BLaER1 (cell line): ENCODE results near the gene G6PC2.

Source experiments
- H3K27ac ChIP-seq: shearing (Covaris generic); formaldehyde crosslinking; 2 replicates; pipeline ENCODE4 v1.8.1; 2022
- H3K27me3 ChIP-seq: shearing (Covaris generic); formaldehyde crosslinking; 2 replicates; pipeline ENCODE4 v1.8.1; 2022
- H3K36me3 ChIP-seq: shearing (Covaris generic); formaldehyde crosslinking; 2 replicates; pipeline ENCODE4 v1.8.1; 2022
- H3K4me1 ChIP-seq: shearing (Covaris generic); formaldehyde crosslinking; 2 replicates; pipeline ENCODE4 v1.8.1; 2022
- H3K4me2 ChIP-seq: shearing (Covaris generic); formaldehyde crosslinking; 2 replicates; pipeline ENCODE4 v1.8.1; 2022
- H3K4me3 ChIP-seq: shearing (Covaris generic); formaldehyde crosslinking; 2 replicates; pipeline ENCODE4 v1.8.1; 2022
- H3K9ac ChIP-seq: shearing (Covaris generic); formaldehyde crosslinking; 2 replicates; pipeline ENCODE4 v1.8.1; 2022
- H3K9me3 ChIP-seq: shearing (Covaris generic); formaldehyde crosslinking; 2 replicates; pipeline ENCODE4 v1.8.1; 2022
- H4K20me1 ChIP-seq: shearing (Covaris generic); formaldehyde crosslinking; 2 replicates; pipeline ENCODE4 v1.8.1; 2022
- Cebpa-rat ChIP-seq: shearing (Covaris generic); IDR thresholded peaks from 2 replicates; pipeline ENCODE4 v1.8.1; 2022

Gene G6PC2

GRCh38 chr2:168897449-168897848 is 3.6 kb upstream of the G6PC2 start:
- no peaks in the 10 kb centered on the region for H3K4me1 ChIP-seq
- H3K27me3 ChIP-seq: no peaks in the 10 kb centered on the region
- H3K9me3 ChIP-seq: no peaks in the 10 kb centered on the region
- no peak overlapping the region for H3K4me3 ChIP-seq
- no peaks in the 10 kb centered on the region for H3K36me3 ChIP-seq
- no peak overlapping the region for H3K9ac ChIP-seq
- H3K4me2 ChIP-seq: no peak overlapping the region
- H3K27ac ChIP-seq: no peak overlapping the region
- no peaks in the 10 kb centered on the region for H4K20me1 ChIP-seq
- no peak for TF ChIP-seq Cebpa-rat

GRCh38 chr2:168903888-168904287 is 2.8 kb downstream of the G6PC2 start:
- H3K4me3 ChIP-seq: no peak overlapping the region
- H3K9me3 ChIP-seq: no peaks in the 10 kb centered on the region
- H3K9ac ChIP-seq: no peak overlapping the region
- H3K36me3 ChIP-seq: no peaks in the 10 kb centered on the region
- no peaks in the 10 kb centered on the region for H4K20me1 ChIP-seq
- no peaks in the 10 kb centered on the region for H3K27me3 ChIP-seq
- no peaks in the 10 kb centered on the region for H3K4me1 ChIP-seq
- H3K27ac ChIP-seq: no peak overlapping the region
- TF ChIP-seq Cebpa-rat: no peak
- no peak overlapping the region for H3K4me2 ChIP-seq

- no peak overlapping the region for H3K4me3 ChIP-seq
- H3K36me3 ChIP-seq: no peaks in the 10 kb centered on the region
- no peak for TF ChIP-seq Cebpa-rat
- no peaks in the 10 kb centered on the region for H3K9me3 ChIP-seq
- H3K4me2 ChIP-seq: no peak overlapping the region
- no peaks in the 10 kb centered on the region for H4K20me1 ChIP-seq
- no peaks in the 10 kb centered on the region for H3K4me1 ChIP-seq
- H3K9ac ChIP-seq: no peak overlapping the region
- no peak overlapping the region for H3K27ac ChIP-seq
- no peaks in the 10 kb centered on the region for H3K27me3 ChIP-seq
Observed at GRCh38 chr2:168904358-168904757, 3.3 kb downstream of the G6PC2 start.

- Histone ChIP-seq H3K9ac (no peak overlapping the region), H3K4me3 (no peak overlapping the region), H3K27ac (no peak overlapping the region), H3K27me3 (no peaks in the 10 kb centered on the region), H4K20me1 (no peaks in the 10 kb centered on the region), H3K4me1 (no peaks in the 10 kb centered on the region), H3K4me2 (no peak overlapping the region), H3K9me3 (no peaks in the 10 kb centered on the region), H3K36me3 (no peaks in the 10 kb centered on the region)
- TF ChIP-seq Cebpa-rat: no peak
Observed at GRCh38 chr2:168907940-168908662, 7.0 kb downstream of the G6PC2 start.

GRCh38 chr2:168910330-168910729 is 9.2 kb downstream of the G6PC2 start:
- no peak for TF ChIP-seq Cebpa-rat
- no peaks in the 10 kb centered on the region for H3K27me3 ChIP-seq
- H3K4me3 ChIP-seq: no peak overlapping the region
- no peak overlapping the region for H3K4me2 ChIP-seq
- H3K9me3 ChIP-seq: peaks cover under 1% of the 10 kb centered on the region; the same call in 1 of the 2 replicates
- no peak overlapping the region for H3K9ac ChIP-seq
- H4K20me1 ChIP-seq: no peaks in the 10 kb centered on the region
- H3K27ac ChIP-seq: no peak overlapping the region
- no peaks in the 10 kb centered on the region for H3K4me1 ChIP-seq
- H3K36me3 ChIP-seq: no peaks in the 10 kb centered on the region

- Histone ChIP-seq H3K4me1 (no peaks in the 10 kb centered on the region), H3K27me3 (no peaks in the 10 kb centered on the region), H3K9me3 (peaks cover 6% of the 10 kb centered on the region; the same call in 1 of the 2 replicates), H3K4me2 (no peak overlapping the region), H3K9ac (no peak overlapping the region), H4K20me1 (no peaks in the 10 kb centered on the region), H3K4me3 (no peak overlapping the region), H3K27ac (no peak overlapping the region), H3K36me3 (no peaks in the 10 kb centered on the region)
- no peak for TF ChIP-seq Cebpa-rat
Observed at GRCh38 chr2:168912466-168912865, 11.4 kb downstream of the G6PC2 start.

GRCh38 chr2:168912901-168913369 is 11.8 kb downstream of the G6PC2 start:
- Histone ChIP-seq H3K4me3 (no peak overlapping the region), H3K4me1 (no peaks in the 10 kb centered on the region), H3K27ac (no peak overlapping the region), H4K20me1 (no peaks in the 10 kb centered on the region), H3K9me3 (peaks cover 6% of the 10 kb centered on the region; the same call in 1 of the 2 replicates), H3K4me2 (no peak overlapping the region), H3K36me3 (no peaks in the 10 kb centered on the region), H3K9ac (no peak overlapping the region), H3K27me3 (no peaks in the 10 kb centered on the region)
- no peak for TF ChIP-seq Cebpa-rat

GRCh38 chr2:168913495-168913894 is 12.4 kb downstream of the G6PC2 start:
- Histone ChIP-seq H3K4me3 (no peak overlapping the region), H3K4me2 (no peak overlapping the region), H3K27ac (no peak overlapping the region), H3K9ac (no peak overlapping the region), H4K20me1 (no peaks in the 10 kb centered on the region), H3K27me3 (no peaks in the 10 kb centered on the region), H3K9me3 (peaks cover 6% of the 10 kb centered on the region; the same call in 1 of the 2 replicates), H3K36me3 (no peaks in the 10 kb centered on the region), H3K4me1 (no peaks in the 10 kb centered on the region)
- no peak for TF ChIP-seq Cebpa-rat

- Histone ChIP-seq H3K4me1 (no peaks in the 10 kb centered on the region), H3K36me3 (no peaks in the 10 kb centered on the region), H3K9ac (no peak overlapping the region), H3K4me2 (no peak overlapping the region), H4K20me1 (no peaks in the 10 kb centered on the region), H3K27ac (no peak overlapping the region), H3K4me3 (no peak overlapping the region), H3K27me3 (no peaks in the 10 kb centered on the region), H3K9me3 (peaks cover 6% of the 10 kb centered on the region; the same call in 1 of the 2 replicates)
- TF ChIP-seq Cebpa-rat: no peak
Observed at GRCh38 chr2:168915441-168916330, 14.6 kb downstream of the G6PC2 start.

GRCh38 chr2:168916331-168916675 is 15.2 kb downstream of the G6PC2 start:
- Histone ChIP-seq H3K9me3 (peaks cover 6% of the 10 kb centered on the region; the same call in 1 of the 2 replicates), H3K36me3 (no peaks in the 10 kb centered on the region), H4K20me1 (no peaks in the 10 kb centered on the region), H3K4me1 (no peaks in the 10 kb centered on the region), H3K9ac (no peak overlapping the region), H3K4me3 (no peak overlapping the region), H3K27ac (no peak overlapping the region), H3K4me2 (no peak overlapping the region), H3K27me3 (no peaks in the 10 kb centered on the region)
- no peak for TF ChIP-seq Cebpa-rat
